Measurements from ENCODE around the gene PYCARD. TPM values are rescaled to one million over a fixed set of nuclear protein-coding genes. Genes with fewer than 3 reads are reported as not detected.

Gene PYCARD
- total RNA-seq, 1 experiment from 2014 or later, result 72.9 TPM

DNA sequence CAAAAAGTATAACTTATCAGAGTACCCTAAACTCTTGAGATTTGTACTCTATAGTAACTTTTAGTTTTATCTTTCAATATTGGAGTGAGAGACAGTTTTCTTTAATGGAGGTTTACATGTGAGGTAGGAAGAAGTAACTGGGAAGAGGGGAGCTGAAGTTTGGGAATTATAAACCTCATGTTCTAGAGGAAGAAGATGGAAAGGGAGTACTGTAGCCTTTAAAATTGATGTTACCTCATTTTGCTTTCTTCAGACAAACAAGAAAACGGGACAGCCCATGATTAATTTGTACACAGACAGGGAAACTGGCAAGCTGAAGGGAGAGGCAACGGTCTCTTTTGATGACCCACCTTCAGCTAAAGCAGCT, 13.2 kb downstream of the PYCARD start:
- no peaks in the 10 kb centered on the region for H3K9me3 ChIP-seq (ENCODE audit: insufficient read depth, low read depth)
- TF ChIP-seq, protein P1, sequence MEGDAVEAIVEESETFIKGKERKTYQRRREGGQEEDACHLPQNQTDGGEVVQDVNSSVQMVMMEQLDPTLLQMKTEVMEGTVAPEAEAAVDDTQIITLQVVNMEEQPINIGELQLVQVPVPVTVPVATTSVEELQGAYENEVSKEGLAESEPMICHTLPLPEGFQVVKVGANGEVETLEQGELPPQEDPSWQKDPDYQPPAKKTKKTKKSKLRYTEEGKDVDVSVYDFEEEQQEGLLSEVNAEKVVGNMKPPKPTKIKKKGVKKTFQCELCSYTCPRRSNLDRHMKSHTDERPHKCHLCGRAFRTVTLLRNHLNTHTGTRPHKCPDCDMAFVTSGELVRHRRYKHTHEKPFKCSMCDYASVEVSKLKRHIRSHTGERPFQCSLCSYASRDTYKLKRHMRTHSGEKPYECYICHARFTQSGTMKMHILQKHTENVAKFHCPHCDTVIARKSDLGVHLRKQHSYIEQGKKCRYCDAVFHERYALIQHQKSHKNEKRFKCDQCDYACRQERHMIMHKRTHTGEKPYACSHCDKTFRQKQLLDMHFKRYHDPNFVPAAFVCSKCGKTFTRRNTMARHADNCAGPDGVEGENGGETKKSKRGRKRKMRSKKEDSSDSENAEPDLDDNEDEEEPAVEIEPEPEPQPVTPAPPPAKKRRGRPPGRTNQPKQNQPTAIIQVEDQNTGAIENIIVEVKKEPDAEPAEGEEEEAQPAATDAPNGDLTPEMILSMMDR (conservative IDR thresholded peaks at IDR 0.05), result no peak
- no peak for TF ChIP-seq EZH2 (IDR thresholded peaks at IDR 0.05; ENCODE audit: low read depth)
- H3K27ac ChIP-seq, result no peak overlapping the region
- no peak overlapping the region for H3K4me3 ChIP-seq
- H3K4me2 ChIP-seq, result no peak overlapping the region
- no peak for DNase-seq
- ChIA-PET POLR2A (ENCODE audit: unreplicated experiment) (interaction anchor here (0.9 kb wide), 1 partner anchor 47 kb away, joined by 8 read pairs; no protein-coding TSS in a partner anchor), CTCF (no interaction called here)
- peaks cover 100% of the 10 kb centered on the region for H3F3A ChIP-seq (ENCODE audit: insufficient read depth, low read depth)
- peaks cover 62% of the 10 kb centered on the region for H3K79me2 ChIP-seq (ENCODE audit: low read depth)
- no peaks in the 10 kb centered on the region for H3K27me3 ChIP-seq (ENCODE audit: insufficient read depth, low read depth)
- H4K20me1 ChIP-seq (ENCODE audit: insufficient read depth), result peaks cover 94% of the 10 kb centered on the region
- H3K4me1 ChIP-seq (replicated peaks; ENCODE audit: insufficient read depth), result no peaks in the 10 kb centered on the region
- intact Hi-C loops (cut with micrococcal nuclease; ENCODE audit: unreplicated experiment), result no loop called here
- peaks cover 89% of the 10 kb centered on the region for H3K36me3 ChIP-seq (ENCODE audit: low read depth)
- H3K9me2 ChIP-seq (ENCODE audit: insufficient read depth), result no peaks in the 10 kb centered on the region
- no TSS peak for BruUV-seq (replicated peaks)
- H2AFZ ChIP-seq, result no peak overlapping the region

DNA sequence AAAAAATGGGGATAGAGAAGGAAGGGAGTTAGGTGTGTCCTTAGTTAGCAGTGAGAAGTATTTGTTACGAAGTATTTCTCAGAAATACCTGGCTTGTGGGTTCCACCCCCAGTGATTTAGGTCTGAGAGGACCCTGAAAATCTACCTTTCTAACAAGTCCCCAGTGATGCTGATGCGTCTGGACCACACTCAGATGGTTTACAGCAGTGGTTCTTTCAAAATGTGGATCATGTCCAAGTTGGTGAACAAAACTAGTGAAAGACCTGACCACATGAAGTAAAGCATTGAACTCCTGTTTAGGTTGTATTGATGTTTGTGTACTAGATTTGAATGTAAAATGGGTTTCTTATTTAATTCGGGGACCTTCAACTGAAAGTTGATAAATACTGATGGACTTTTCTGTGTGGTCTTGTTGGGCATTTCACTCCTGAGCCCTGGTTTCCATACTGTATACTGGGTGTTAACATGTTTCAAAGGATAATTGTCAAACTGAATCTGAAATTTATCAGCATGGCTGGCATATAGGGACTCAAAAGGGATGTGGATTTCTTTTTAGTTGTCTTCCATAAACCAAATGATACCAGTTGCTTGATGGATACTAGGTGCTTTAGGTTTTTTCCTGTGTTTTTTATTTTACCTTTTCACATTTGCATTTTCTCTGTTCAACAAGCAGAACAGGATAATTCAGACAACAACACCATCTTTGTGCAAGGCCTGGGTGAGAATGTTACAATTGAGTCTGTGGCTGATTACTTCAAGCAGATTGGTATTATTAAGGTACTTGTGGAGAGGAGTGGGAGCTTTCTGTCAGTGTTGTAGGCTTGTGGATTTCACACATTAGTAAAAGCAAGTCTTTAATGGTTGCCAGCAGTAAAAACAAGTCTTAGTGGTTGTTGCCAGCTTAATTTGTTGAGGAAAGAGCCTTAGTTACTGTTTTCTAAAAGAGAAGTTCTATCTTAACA, 13.8 kb downstream of the PYCARD start:
- TF ChIP-seq EZH2 (IDR thresholded peaks at IDR 0.05; ENCODE audit: low read depth), result no peak
- TF ChIP-seq, protein P1 (conservative IDR thresholded peaks at IDR 0.05), result no peak
- BruUV-seq (replicated peaks), result no TSS peak
- intact Hi-C loops (cut with micrococcal nuclease; ENCODE audit: unreplicated experiment), result no loop called here
- Histone ChIP-seq H3K27ac (no peak overlapping the region), H2AFZ (no peak overlapping the region), H4K20me1 (ENCODE audit: insufficient read depth) (peaks cover 94% of the 10 kb centered on the region), H3K4me2 (no peak overlapping the region), H3K4me1 (replicated peaks; ENCODE audit: insufficient read depth) (no peaks in the 10 kb centered on the region), H3F3A (ENCODE audit: insufficient read depth, low read depth) (peaks cover 100% of the 10 kb centered on the region), H3K9me2 (ENCODE audit: insufficient read depth) (no peaks in the 10 kb centered on the region), H3K9me3 (ENCODE audit: insufficient read depth, low read depth) (no peaks in the 10 kb centered on the region), H3K79me2 (ENCODE audit: low read depth) (peaks cover 69% of the 10 kb centered on the region), H3K27me3 (ENCODE audit: insufficient read depth, low read depth) (no peaks in the 10 kb centered on the region), H3K36me3 (ENCODE audit: low read depth) (peaks cover 94% of the 10 kb centered on the region), H3K4me3 (no peak overlapping the region)
- no peak for DNase-seq
- CTCF ChIA-PET, result interaction anchor here (0.6 kb wide), 1 partner anchor 29 kb away, joined by 7 read pairs; no protein-coding TSS in a partner anchor
- POLR2A ChIA-PET (ENCODE audit: unreplicated experiment), result interaction anchor here (0.9 kb wide), 1 partner anchor 46 kb away, joined by 8 read pairs; no protein-coding TSS in a partner anchor

DNA sequence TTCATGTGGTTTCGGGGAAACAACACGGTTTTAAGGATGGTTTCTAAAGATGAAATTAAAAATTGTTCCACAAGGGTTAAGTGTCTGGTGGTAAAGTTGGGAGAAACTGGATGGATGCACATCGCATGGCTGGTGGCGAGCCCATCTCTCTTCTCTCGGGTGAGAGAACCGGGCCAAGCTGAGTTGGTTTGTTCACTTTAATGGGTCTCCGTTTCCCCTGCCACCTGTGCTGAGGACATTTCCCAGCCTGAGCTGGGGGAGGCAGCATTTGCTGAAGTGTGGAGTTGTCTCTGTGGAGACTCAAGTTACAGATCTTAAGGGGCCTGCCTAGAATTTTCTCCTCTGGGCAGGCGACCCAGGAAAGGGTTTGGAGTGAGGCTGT, 14.8 kb downstream of the PYCARD start:
- peaks cover 96% of the 10 kb centered on the region for H3K36me3 ChIP-seq (ENCODE audit: low read depth)
- H3K4me3 ChIP-seq, result no peak overlapping the region
- BruUV-seq (replicated peaks), result no TSS peak
- peaks cover 94% of the 10 kb centered on the region for H4K20me1 ChIP-seq (ENCODE audit: insufficient read depth)
- H3K4me1 ChIP-seq (replicated peaks; ENCODE audit: insufficient read depth), result peaks cover 2% of the 10 kb centered on the region
- CTCF ChIA-PET, result no interaction called here
- peaks cover 78% of the 10 kb centered on the region for H3K79me2 ChIP-seq (ENCODE audit: low read depth)
- POLR2A ChIA-PET (ENCODE audit: unreplicated experiment), result interaction anchor here (0.6 to 0.8 kb wide), 2 partner anchors 164 to 373 kb away, joined by 3 to 4 read pairs; no protein-coding TSS in a partner anchor
- H2AFZ ChIP-seq, result no peak overlapping the region
- no peak for DNase-seq
- no peak overlapping the region for H3K27ac ChIP-seq
- no peak overlapping the region for H3K4me2 ChIP-seq
- intact Hi-C loops (cut with micrococcal nuclease; ENCODE audit: unreplicated experiment), result no loop called here
- no peaks in the 10 kb centered on the region for H3K27me3 ChIP-seq (ENCODE audit: insufficient read depth, low read depth)
- peaks cover 100% of the 10 kb centered on the region for H3F3A ChIP-seq (ENCODE audit: insufficient read depth, low read depth)
- no peak for TF ChIP-seq EZH2 (IDR thresholded peaks at IDR 0.05; ENCODE audit: low read depth)
- TF ChIP-seq, protein P1 (conservative IDR thresholded peaks at IDR 0.05), result no peak
- no peaks in the 10 kb centered on the region for H3K9me2 ChIP-seq (ENCODE audit: insufficient read depth)
- no peaks in the 10 kb centered on the region for H3K9me3 ChIP-seq (ENCODE audit: insufficient read depth, low read depth)
